Measurements from ENCODE around the gene PAQR4.

DNA sequence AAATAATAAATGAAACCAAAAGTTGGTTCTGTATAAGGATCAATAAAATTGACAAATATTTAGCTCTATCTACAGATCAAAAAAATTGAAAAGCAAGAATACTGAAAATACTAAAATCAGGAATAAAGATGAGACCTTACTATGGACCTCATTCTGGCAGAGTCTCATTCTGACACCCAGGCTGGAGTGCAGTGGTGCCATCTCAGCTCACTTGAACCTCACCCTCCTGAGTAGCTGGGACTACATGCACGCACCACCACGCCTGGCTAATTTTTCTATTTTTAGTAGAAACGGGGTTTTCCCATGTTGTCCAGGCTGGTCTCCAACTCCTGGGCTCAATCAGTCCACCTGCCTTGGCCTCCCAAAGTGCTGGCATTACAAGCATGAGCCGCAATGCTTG, 27.1 kb upstream of the PAQR4 start:
- TF ChIP-seq ZNF83 (CRISPR knock-in tag; IDR thresholded peaks at IDR 0.05; ENCODE audit: borderline replicate concordance) (no peak), EZH2 (conservative IDR thresholded peaks at IDR 0.05; ENCODE audit: low read depth, low read length) (no peak), SP1 (IDR thresholded peaks at IDR 0.05) (no peak), SP1 (CRISPR knock-in tag; IDR thresholded peaks at IDR 0.05) (no peak), FIP1L1 (IDR thresholded peaks at IDR 0.05; ENCODE audit: borderline replicate concordance, insufficient read depth, low read depth, low read length) (no peak)
- TF ChIP-seq, protein P1, sequence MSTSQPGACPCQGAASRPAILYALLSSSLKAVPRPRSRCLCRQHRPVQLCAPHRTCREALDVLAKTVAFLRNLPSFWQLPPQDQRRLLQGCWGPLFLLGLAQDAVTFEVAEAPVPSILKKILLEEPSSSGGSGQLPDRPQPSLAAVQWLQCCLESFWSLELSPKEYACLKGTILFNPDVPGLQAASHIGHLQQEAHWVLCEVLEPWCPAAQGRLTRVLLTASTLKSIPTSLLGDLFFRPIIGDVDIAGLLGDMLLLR (CRISPR knock-in tag; IDR thresholded peaks at IDR 0.05), result no peak
